GM21423 (cell line): Measurements from ENCODE around the gene MACROH2A1.
A peak's percentile ranks its signal among the peaks of the same experiment; 100 is the strongest.

ENCODE experiments used
- ATAC-seq: cut with Tn5 transposase; IDR thresholded peaks from one replicate; pipeline ENCODE4 v1.9.1; 2021; ENCODE audit warnings: mild to moderate bottlenecking, moderate library complexity; ENCODE audit not compliant: unreplicated experiment

The MACROH2A1 gene

DNA sequence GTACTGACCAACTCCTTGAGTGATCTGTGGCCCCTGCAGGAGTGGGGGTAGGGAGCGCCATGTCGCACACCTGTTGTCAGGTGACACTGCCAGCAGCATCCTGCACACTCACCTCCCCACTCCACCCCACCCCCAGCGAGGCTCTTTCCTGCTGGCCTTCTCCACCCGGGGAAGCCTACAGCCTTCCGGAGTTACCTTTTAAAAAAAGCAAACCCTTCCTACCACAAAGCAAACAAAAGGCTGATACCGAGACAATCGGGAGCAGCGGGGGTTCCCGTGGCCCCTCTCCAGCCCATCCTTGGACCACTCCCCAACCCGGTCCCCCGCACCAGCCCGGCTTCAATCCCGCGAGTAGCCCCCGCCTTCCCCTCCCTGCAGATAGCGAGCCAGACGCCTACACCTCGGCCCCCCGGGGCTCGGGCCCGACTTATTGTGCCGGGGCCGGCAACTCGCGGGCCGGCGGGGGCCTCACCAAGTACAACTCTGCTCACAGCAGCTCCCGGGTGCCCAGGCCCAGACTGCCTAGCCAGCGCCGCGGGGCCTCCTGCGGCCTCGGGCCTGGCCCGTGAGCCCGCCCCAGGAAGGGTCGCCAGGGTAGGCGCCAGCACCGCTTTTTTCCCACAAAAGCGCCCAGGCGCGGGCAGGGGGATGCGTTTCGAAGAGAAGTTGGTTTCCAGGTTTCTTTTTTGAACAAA, 724 bp downstream of the MACROH2A1 start:
- ATAC-seq: peak; percentile 32

DNA sequence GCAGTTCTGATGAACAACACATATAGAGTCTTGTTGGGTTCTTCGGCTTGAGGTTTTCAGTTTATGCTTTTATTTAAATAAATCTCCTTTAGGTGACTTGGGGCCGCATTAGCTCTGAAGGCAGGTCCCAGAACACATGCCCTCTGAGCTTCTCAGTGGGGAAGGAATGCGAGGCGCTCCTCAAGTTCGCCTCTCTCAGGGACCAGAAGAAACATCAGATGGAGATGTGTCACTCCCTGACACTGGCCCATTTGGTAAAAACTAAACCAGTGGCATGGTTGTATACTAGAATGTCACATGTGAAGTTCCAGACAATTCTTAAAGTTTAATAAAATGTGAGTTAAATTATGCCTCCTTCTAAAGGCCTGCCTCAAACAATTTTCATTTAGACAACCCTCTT, 1.9 kb downstream of the MACROH2A1 start:
- ATAC-seq: no peak

DNA sequence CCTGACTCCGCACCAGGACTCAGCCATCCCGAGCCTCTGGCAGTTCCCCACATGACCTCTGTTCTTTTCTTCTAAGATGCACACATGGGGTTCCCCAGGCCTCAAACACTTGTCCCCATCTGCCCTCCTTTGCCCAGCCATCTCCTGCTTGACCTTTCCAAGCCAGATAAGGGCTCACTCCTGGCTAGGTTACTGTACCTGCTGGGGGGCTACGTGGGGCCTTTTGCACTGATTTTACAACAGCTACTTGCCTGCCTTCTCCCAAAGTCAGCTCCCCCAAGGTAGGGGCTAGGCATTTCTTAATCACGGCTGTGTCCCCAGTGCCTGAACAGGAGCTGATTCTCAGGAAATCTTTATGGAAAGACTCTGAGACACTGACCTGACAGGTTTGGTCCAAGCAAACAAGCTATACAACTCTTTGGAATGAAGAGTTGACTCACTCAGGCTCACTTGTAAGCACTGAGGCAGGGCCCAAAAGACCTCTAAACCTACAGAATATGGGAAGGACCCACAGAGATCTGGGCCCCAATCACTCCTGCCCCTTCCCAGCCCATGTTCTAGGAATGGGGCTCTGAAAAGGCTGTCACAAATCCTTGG, 2.5 kb downstream of the MACROH2A1 start:
- no peak for ATAC-seq

DNA sequence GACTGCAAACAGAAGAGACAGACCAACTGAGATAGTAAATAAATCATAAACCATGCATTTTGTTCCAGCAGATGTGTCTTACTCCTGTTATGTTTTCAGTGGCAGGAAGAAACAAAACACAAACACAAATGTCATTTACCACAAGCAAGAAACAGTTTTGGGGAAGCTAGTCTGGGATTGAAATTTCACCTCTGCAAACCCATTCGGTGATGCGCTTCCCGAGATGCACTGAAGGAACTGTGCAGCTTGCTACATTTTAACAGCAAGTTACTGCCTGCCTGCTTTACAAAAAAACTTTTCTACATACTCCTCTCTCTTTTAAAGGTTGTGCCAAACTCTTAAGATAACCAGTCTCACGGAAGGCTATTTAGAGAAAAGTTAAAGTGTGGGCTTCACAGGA, 3.2 kb downstream of the MACROH2A1 start:
- ATAC-seq: no peak

DNA sequence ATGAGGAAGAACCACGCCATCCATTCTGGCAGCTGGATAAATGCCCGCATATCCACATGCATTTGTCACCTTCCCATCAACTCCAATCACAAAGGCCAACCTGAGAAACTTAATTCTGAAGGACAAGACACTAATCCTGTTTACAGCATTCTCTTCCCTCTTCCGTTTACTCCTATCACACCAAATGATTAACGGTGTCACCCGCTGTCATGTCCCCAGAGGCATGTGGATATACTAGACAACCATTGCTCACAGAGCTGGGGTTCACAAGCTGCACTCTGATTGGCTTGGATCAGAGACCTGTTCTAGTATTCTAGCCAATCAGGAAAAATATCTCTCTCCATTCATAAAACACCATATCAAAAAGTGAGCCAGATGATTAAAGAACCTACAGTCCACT, 3.6 kb downstream of the MACROH2A1 start:
- ATAC-seq: no peak

DNA sequence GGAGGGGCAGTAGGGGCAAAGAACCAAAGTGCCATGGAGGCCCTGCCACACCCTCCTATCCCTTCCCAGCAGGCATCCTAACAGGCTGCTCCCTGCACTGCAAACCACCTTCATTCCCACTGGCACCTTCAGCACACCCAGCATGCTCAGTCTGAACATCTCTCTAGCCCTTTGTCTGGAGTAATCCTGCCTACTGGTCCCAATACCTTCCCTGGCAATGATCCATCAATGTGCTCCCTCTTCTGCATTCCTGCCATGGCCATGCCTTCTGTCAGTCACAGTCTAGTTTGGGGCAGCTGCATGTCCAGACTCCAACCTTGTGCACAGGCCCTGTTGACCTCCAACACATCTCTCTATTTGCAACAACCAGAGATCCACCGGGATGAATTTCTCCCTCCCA, 4.9 kb downstream of the MACROH2A1 start:
- ATAC-seq: no peak

DNA sequence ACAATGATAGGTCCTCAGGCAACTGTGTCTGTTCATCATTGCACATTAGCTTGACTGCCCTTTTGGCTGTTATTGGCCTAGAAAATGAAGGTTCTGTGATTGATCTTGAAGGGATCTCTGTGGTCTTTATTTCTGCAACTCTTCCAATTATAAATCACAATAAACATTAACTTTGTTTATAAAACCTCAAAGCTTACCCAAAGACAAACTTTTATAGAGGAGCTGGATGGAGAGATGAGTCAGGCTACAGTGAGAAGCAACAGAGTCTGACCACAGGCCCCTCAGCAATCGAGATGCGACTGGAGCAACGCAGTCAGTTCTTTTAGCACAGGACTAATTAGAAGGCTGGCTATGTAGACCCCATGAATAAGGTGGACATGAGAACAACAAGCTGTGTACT, 5.3 kb downstream of the MACROH2A1 start:
- ATAC-seq: no peak

DNA sequence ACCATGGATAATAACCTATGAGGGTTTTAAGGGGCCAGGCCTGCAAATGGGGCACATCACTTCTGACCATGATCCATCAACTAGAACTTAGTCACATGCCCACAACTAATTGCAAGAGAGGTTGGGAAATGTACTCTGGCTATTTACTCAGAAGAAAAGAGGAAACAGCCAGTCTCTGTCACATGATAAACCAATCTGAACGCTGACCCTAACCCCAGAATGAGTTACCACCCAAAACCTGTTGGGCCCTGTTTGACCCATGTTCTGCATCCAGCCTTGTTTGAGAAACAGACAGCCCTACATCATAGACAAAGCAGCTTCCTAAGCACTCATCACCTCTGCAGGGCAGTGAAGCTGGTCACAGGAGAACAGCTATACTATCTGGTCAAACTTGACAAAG, 5.8 kb downstream of the MACROH2A1 start:
- ATAC-seq: no peak

DNA sequence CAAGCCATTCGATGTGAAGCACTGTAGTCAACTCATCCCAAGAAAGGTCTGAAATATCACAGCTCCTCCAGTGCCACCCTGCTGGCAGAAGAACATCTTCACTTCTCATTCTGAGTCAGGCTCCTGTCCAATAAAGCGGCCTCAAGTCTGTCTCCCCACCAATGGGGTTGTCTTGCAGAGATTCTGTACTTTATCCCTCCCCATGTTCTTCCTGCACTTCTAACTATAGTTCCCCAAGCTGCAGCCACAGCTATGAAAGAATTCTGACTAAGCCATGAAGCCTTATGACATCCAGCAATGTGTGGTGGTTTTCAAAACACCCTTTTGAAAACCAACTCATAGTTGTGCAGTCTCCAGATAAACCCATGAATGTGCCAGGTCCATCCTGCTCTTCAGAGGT, 6.8 kb downstream of the MACROH2A1 start:
- ATAC-seq: no peak

DNA sequence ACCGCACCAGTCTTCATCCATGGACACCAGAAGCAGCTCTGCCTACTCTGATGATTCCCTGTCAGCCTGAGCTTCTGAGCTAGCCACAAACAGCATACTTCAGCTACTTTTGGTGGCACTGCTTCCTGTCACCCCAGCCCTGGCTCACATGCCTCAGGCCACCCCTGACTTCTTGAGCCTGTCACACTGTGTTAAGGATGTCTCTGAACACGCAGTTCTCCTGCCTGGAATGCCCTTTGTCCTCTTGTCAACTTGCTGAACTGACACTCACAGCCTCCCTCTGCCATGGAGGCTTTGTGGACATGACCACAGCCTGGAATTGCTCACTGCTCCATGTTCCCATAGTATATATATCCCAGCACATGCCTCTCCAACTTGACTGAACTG, 7.2 kb downstream of the MACROH2A1 start:
- ATAC-seq: no peak

DNA sequence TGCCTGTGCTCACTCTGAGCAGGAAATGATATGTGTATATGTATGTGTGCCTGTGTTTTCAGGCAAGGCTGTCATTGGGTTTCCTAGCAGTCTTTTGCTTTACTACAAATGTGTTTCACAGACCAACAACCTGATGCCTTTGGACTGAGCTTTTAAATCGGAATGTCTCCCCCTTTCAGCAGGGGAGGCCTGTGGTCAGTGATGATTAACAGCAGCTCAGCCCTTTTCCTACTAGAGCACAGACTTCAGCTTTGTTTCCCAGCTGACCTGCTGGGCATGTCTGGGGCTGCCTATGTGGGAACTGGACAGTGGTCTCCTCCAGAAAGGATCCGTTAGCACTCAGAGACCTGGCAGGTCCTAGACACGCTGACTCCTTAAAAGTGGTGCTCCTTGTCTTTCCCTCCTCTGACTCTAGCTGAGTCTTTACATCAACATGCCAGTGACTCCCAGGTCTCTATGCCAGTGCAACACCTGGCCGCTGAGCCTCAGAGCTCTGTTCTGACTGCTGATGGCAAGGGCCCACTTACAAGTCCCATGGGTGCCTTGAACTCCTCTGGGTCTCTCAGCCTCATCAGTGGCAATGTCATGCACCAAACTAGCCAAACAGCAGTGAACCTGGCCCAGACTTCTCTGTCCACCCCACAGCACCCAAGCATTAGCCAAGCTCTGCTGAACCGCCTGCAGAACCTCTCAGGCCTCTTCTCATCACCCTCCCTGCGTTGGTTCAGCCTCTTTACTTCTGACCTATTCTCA, 7.7 kb downstream of the MACROH2A1 start:
- ATAC-seq: no peak

DNA sequence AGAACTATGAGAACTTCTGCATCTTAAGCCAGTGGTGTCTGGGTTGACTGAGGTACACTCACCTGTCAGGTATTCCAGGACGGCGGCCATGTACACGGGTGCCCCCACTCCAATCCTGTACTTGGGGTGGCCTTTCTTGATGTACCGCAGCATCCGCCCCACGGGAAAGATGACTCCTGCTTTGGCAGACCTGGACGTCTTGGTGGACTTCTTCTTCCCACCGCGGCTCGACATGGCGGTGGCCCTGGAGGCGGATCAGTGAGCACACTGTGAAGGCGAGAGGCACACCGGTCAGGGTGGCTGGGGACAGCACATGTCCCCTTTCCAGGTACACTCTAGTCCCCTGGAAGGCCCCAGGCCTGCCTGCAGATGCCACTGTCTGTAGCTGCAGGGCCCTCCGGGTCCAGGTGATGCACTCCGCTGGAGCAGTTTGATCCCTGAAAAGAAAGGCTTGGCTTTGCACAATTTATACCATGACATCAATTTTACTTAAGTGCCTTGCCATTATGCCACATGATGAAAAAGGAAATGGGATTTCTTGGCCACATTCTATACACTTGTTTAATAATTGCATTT, 10.1 kb downstream of the MACROH2A1 start:
- ATAC-seq: no peak

DNA sequence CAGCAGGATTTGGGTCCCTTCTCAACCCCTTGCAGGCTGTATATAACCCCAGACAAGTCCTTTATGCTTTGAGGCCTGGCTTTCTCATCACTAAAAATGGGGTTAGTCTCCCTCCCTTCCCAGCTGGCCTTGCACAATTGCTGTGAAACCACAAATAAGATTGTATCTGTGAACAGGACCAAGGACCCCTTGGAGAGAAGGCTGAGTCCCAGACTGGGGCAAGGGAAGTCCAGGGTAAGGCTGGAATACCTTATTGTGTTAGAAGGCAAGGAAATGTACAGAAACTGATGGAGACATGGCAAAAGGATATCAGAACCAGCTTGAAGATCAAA, 11.4 kb downstream of the MACROH2A1 start:
- no peak for ATAC-seq

DNA sequence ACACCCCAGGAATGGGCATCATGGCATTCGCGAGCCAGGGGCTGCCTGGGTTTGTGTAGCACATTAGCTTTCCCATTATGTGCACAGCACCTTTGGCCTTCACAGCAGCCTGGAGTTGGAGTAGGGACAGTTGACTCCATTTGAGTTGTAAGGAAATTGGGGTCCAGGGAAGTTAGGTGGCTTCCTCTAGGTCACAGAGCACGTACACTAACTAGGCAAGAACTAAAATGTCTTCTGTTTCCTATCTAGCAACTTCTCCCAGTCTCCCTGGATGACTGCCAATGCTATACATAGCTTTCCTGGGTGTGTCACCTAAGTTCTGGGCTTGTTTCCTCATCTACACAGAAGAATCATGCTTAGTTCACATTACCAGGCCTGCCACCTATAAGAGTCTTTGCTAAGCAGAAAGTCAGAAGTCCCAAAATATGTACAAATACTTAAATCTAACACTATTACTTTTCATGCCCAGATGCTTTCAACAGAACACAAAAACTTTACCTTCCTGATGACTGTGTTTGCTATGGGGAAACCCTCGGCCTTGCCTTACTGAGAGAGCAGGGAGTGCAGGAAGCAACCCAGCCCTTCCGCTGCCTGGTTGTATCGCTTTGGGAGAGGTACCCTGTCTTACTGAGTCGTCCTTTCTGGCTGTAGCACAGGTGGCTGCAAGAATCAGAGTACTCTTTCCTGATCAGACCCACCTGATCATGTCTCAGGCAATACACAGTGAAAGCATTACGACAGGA, 12.0 kb downstream of the MACROH2A1 start:
- ATAC-seq: no peak

DNA sequence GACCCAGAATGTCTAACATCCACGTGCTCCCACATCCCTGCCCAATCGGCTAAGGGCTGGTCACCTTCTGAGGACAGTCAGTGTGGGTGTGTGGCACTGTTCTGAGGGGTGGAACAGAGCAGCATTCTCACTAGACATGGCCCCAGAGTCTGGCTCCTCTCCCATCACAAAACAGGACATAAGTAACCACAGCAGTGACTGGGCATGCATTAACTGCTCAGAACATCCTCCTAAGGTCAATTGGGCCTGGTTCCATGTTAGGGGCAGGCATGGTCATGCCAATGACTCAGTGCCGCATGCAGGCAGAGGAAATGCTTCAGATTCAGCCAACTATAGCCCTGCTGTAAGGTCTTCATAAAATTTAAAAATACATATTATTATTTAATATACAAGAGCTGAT, 12.9 kb downstream of the MACROH2A1 start:
- ATAC-seq: no peak

DNA sequence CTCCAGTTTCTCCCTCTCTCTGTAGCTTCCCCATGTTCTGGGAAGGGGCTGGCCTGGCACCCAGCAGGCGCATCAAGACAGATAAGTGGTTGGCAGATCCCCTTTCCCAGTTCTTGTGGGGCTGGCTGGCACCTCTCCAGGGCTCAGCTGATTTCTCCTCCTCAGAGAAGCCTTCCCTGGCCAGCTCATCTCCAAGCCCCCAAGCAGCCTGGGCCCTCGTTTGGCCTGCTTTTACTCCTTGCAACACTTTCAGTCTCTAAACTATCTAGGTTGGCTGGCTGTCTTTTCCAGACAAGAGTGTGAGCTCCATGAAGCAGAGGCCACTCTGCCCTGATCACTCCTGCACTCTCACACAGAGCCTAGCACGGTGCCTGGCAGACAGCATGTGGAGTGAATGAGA, 13.5 kb downstream of the MACROH2A1 start:
- ATAC-seq: no peak

DNA sequence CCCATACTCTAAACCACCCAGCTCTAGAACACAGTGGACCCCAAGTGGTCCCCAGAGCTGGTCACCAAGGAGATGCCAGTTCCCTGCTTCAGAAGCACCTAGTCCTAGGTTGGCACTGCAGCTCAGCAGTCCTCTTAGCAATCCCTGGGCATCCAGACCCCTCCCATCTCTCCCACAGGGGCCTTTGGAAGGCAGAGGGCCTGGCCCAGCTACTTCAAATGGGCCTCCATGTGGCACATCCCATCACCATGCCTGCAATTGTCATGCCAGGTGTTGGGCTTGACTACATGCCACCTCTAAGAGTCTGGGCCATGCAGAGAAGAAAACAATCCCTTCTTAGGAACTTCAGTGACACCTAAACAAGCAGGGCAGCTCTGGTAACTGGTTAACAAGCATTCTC, 14.1 kb downstream of the MACROH2A1 start:
- ATAC-seq: no peak

DNA sequence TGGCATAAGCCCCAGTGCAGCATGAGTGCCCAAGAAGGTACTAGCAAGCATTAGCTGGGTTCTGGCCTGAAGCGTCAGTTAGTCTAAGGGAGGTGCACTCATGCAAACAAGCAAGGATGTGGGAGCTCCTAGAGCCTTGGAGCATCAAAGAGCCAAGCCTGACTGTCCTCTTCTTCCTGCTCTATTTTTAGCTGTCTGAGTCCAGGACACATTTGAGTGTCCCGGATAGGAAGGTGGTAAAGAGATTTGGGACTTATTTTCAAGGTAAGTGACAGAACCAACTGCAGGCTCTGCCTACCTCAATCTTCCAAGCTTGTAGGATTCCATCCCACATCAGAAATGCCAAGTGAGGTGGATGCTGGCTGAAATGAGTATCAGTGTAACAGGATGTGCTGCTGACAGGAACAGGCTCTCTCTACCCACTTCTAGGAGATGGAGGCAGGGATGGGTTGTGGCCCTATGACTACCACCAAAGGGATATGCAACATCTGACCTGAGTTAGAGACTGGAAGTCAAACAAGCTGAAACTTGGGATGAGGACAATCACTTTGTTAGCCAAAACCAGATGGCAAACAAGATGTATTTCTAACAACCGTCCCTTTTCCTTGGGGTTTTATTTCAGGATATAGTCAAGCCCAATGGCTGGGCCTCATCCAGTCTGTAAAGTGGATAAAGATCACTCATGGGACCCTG, 15.1 kb downstream of the MACROH2A1 start:
- no peak for ATAC-seq

DNA sequence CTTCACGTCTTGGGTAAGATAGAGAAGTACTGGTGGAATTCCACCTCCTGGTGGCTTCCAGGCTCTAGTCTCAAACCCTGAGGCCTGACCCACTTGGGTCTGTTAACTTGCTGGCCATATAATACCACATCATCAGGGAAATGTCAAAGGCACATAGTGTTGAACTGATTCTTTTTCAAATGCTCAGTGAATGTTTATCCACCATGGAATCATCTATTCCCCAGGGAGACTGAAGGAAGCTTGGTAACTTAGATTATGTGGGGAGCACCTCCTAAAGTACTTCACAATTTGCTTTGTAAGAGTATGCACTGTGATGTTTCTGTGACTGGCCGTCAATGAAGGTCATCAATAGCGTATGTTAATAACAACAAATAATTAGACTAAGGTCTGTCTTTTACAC, 16.1 kb downstream of the MACROH2A1 start:
- ATAC-seq: no peak

DNA sequence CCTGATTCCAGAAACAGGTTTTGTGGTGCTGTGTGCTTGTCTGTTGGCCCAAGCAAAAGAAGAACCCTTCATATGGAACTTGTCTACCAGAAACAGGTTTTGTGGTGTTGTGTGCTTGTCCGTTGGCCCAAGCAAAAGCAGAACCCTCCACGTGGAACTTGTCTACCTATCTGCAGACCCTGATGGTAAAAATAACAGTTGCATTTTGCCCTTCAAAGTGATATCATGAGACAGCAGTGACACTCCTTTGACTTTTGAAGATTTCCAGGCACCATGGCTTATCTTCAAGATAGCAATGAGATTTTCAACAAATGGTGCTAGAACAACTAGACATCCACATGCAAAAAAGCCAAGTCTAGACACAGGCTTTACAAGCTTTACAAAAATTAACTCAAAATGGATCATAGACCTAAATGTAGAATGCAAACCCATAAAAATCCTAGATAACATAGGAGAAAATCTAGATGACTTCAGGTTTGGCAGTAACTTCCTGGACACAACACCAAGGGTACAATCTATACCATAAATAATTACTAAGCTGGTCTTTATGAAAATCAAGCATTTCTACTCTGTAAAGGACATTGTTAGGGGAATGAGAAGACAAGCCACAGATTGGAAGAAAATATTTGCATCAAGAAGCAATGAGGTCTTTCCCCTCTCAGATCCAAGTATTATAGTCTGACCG, 16.8 kb downstream of the MACROH2A1 start:
- ATAC-seq: no peak
